ENCODE measurements around the gene SMTN. TPM values are rescaled to one million over a fixed set of nuclear protein-coding genes. Genes with fewer than 3 reads are reported as not detected.

SMTN gene
- total and polyA plus RNA-seq, 2 donors (not counting 3 experiments of a cell fraction or from before 2014, with no cell fraction given) = 59.0 to 197 TPM

- POLR2A ChIA-PET = interaction anchor here (0.6 kb wide), 1 partner anchor 171 kb away, joined by 5 read pairs; no protein-coding TSS in a partner anchor
- CTCF ChIA-PET = interaction anchor here (1.1 to 1.6 kb wide), 3 partner anchors 17 to 21 kb away, joined by 3 to 10 read pairs (median 4); partner anchors contain the start of gene SELENOM
- Histone ChIP-seq H3K27ac (ENCODE audit: insufficient read depth, low read depth, low read length) (no peak overlapping the region), H2AFZ (ENCODE audit: low read depth, low read length) (no peak overlapping the region), H3K36me3 (ENCODE audit: control insufficient read depth in 2 of 2, extremely low read depth in 1 of 2, insufficient read depth in 2 of 2, low read length in 2 of 2) (no peaks in the 10 kb centered on the region), H3K9me1 (replicated peaks; ENCODE audit: control insufficient read depth, extremely low read depth, insufficient read depth, low read length) (no peaks in the 10 kb centered on the region), H3K4me2 (ENCODE audit: insufficient read depth, low read length) (no peak overlapping the region), H4K20me1 (replicated peaks; ENCODE audit: control insufficient read depth, extremely low read depth, insufficient read depth, low read length) (no peaks in the 10 kb centered on the region), H3K27me3 (ENCODE audit: control insufficient read depth in 2 of 2, insufficient read depth in 2 of 2, low read length in 2 of 2) (peaks cover 0 to 4% of the 10 kb centered on the region in 2 experiments), H3K9ac (replicated peaks; ENCODE audit: extremely low read depth, insufficient read depth, low read length) (no peak overlapping the region), H3K4me1 (ENCODE audit: control insufficient read depth, extremely low read depth, insufficient read depth, low read length) (no peaks in the 10 kb centered on the region), H3K4me3 (replicated peaks in 1 of 3; ENCODE audit: insufficient read depth in 1 of 3, low read depth in 1 of 3, low read length in 3 of 3) (no peak overlapping the region), H3K9me3 (replicated peaks; ENCODE audit: control insufficient read depth, insufficient read depth, low read length) (no peaks in the 10 kb centered on the region), H3K79me2 (ENCODE audit: control insufficient read depth, insufficient read depth, low read length) (no peaks in the 10 kb centered on the region)
- dilution Hi-C loops (cut with MboI; ENCODE audit: extremely low pct_ligation_motif_present, low sequenced_read_pairs) = no loop called here
- intact Hi-C loops (cut with micrococcal nuclease) = no loop called here
- no peak for TF ChIP-seq MAX (IDR thresholded peaks at IDR 0.05; ENCODE audit: insufficient read depth, insufficient read length)
- TF ChIP-seq JUN (IDR thresholded peaks at IDR 0.05; ENCODE audit: borderline replicate concordance, insufficient read depth, insufficient read length, low read depth) = no peak
- no peak for TF ChIP-seq POLR2AphosphoS5 (IDR thresholded peaks at IDR 0.05; ENCODE audit: insufficient read depth, low read depth, low read length)
- TF ChIP-seq POLR2A (IDR thresholded peaks at IDR 0.05; ENCODE audit: low read depth, low read length) = no peak
- TF ChIP-seq MYC (IDR thresholded peaks at IDR 0.05; ENCODE audit: low read depth, low read length) = no peak
- no peak for TF ChIP-seq EZH2 (IDR thresholded peaks at IDR 0.05; ENCODE audit: borderline replicate concordance, low read depth, low read length, severe bottlenecking)
- no peak for TF ChIP-seq CTCF (IDR thresholded peaks at IDR 0.05; ENCODE audit: extremely low read depth in 1 of 2, insufficient read depth in 1 of 2, low read depth in 1 of 2, low read length in 2 of 2)
- BruUV-seq (replicated peaks) = no TSS peak
- FAIRE-seq (no peak), DNase-seq (ENCODE audit: low read depth, low spot score) (no peak)
These were observed 46.2 kb downstream of the SMTN start for GRCh38 chr22:31127181-31127772.
